Activated CD8-positive, alpha-beta memory T cell treated with anti-CD3 and anti-CD28 coated beads, Interleukin-2, amount 10 ng/mL, durations not matched to agents 7 days and 5 days (primary cell): ENCODE data around the gene STARD7. TPM values are rescaled to one million over a fixed set of nuclear protein-coding genes. Genes with fewer than 3 reads are reported as not detected.

Source experiments
- ATAC-seq: fragments of 150-1000 bp; cut with Tn5 transposase; one replicate; pipeline ENCODE4 v1.10.0; 2021; ENCODE audit warnings: moderate library complexity
- CTCF ChIA-PET: fragments of 350-600 bp; sonication (Branson Sonifier 250); formaldehyde crosslinking; loops from one replicate; lab custom pipeline; 2021; ENCODE audit warnings: antibody characterized with exemption; lab: Charles Lee
- DNase-seq: peaks from one replicate; pipeline ENCODE4 v3.0.0-alpha.2; 2020
- H3K27ac Mint-ChIP-seq: one replicate; pipeline ENCODE4 v1.8.0; 2021; ENCODE audit warnings: mild to moderate bottlenecking, mixed read lengths
- H3K27me3 Mint-ChIP-seq: one replicate; pipeline ENCODE4 v1.8.0; 2021; ENCODE audit warnings: mixed read lengths
- H3K36me3 Mint-ChIP-seq: one replicate; pipeline ENCODE4 v1.8.0; 2021; ENCODE audit warnings: mild to moderate bottlenecking, mixed read lengths
- H3K4me1 Mint-ChIP-seq: one replicate; pipeline ENCODE4 v1.8.0; 2021; ENCODE audit warnings: mixed read lengths
- H3K4me3 Mint-ChIP-seq: one replicate; pipeline ENCODE4 v1.8.0; 2021; ENCODE audit warnings: mild to moderate bottlenecking, moderate library complexity, mixed read lengths
- H3K9me3 Mint-ChIP-seq: one replicate; pipeline ENCODE4 v1.8.0; 2022; ENCODE audit warnings: low read depth, mixed read lengths
- total RNA-seq, 2 experiments: library from RNA; stranded (reverse); gene quantifications; one replicate each; pipeline ENCODE4 v1.2.3, GENCODE V29; 2021

The STARD7 gene
- total RNA-seq, 2 experiments from 2014 or later: 131 to 180 TPM

- ATAC-seq (no peak), DNase-seq (no peak)
- peaks cover 19% of the 10 kb centered on the region for H3K36me3 Mint-ChIP-seq
- CTCF ChIA-PET: interaction anchor here (0.8 to 6.2 kb wide), 7 partner anchors 16 to 62 kb away, joined by 3 to 27 read pairs (median 3); no protein-coding TSS in a partner anchor
- peak overlapping the region; percentile 35 for H3K4me3 Mint-ChIP-seq
- no peaks in the 10 kb centered on the region for H3K9me3 Mint-ChIP-seq
- H3K4me1 Mint-ChIP-seq: peaks cover 66% of the 10 kb centered on the region
- peak overlapping the region; percentile 60 for H3K27ac Mint-ChIP-seq
- no peaks in the 10 kb centered on the region for H3K27me3 Mint-ChIP-seq
Observed at GRCh38 chr2:96204836-96205624, 3.6 kb downstream of the STARD7 start.

DNA sequence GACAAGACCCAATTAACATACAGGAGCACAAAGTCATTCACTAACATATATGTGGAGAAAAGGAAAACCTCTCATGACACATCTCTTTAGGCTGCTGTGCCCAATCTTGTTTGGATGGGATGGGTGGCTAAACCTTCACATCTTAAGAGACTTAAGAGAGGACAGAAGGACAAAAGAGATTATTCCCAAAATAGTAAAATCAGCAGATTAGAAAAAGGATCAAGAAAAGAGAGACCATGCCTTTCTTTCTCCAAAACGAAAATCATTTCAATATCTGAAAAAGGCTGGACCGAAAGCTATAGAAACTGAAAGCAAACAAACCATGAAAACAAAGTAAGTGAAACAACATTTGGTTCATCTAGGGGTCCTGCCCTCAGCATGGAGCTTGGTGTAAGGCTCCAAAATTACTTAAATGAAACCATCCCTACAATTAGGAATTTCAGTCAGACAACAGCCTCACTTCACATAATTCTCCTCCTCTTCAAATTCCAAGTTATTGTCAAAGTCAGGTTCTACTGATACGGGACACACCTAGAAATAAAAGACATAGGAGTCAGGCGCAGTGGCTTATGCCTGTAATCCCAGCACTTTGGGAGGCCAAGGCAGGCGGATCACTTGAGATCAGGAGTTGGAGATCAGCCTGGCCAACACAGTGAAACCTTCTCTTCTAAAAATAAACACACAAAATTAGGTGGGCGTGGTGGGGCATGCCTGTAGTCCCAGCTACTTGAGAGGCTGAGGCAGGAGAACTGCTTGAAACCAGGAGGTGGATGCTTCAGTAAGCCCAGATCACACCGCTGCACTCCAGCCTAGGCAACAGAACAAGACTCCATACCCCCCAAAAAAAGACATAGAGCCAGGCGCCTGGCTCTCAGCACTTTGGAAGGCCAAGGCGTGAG is 5.2 kb downstream of the STARD7 start:
- ATAC-seq (peak; percentile 9), DNase-seq (no peak)
- Mint-ChIP-seq H3K4me3 (peak overlapping the region; percentile 83), H3K27me3 (no peaks in the 10 kb centered on the region), H3K9me3 (no peaks in the 10 kb centered on the region), H3K4me1 (peaks cover 75% of the 10 kb centered on the region), H3K36me3 (peaks cover 25% of the 10 kb centered on the region), H3K27ac (peak overlapping the region; percentile 91)
- CTCF ChIA-PET: interaction anchor here (0.9 to 6.2 kb wide), 11 partner anchors 28 to 211 kb away, joined by 3 to 27 read pairs (median 7); partner anchors contain the start of genes ADRA2B and ASTL

- DNase-seq (no peak), ATAC-seq (no peak)
- Mint-ChIP-seq H3K27me3 (no peaks in the 10 kb centered on the region), H3K36me3 (peaks cover 24% of the 10 kb centered on the region), H3K4me3 (peak overlapping the region; percentile 26), H3K9me3 (no peaks in the 10 kb centered on the region), H3K27ac (peak overlapping the region; percentile 72), H3K4me1 (peaks cover 75% of the 10 kb centered on the region)
- CTCF ChIA-PET: interaction anchor here (0.7 to 6.2 kb wide), 11 partner anchors 27 to 210 kb away, joined by 3 to 27 read pairs (median 8); partner anchors contain the start of genes ADRA2B and ASTL
Observed at GRCh38 chr2:96202152-96202854, 6.3 kb downstream of the STARD7 start.

- H3K4me1 Mint-ChIP-seq: peaks cover 69% of the 10 kb centered on the region
- DNase-seq: no peak
- no peak overlapping the region for H3K4me3 Mint-ChIP-seq
- ATAC-seq: no peak
- no peak overlapping the region for H3K27ac Mint-ChIP-seq
- no peaks in the 10 kb centered on the region for H3K27me3 Mint-ChIP-seq
- H3K36me3 Mint-ChIP-seq: peaks cover 20% of the 10 kb centered on the region
- CTCF ChIA-PET: interaction anchor here (0.9 to 6.2 kb wide), 8 partner anchors 12 to 209 kb away, joined by 3 to 27 read pairs (median 8); partner anchors contain the start of gene ADRA2B
- H3K9me3 Mint-ChIP-seq: no peaks in the 10 kb centered on the region
Observed at GRCh38 chr2:96201338-96201737, 7.3 kb downstream of the STARD7 start.

GRCh38 chr2:96198921-96199320 is 9.7 kb downstream of the STARD7 start:
- ATAC-seq (no peak), DNase-seq (no peak)
- Mint-ChIP-seq H3K27me3 (no peaks in the 10 kb centered on the region), H3K4me3 (no peak overlapping the region), H3K36me3 (peaks cover 30% of the 10 kb centered on the region), H3K4me1 (peaks cover 60% of the 10 kb centered on the region), H3K27ac (no peak overlapping the region), H3K9me3 (no peaks in the 10 kb centered on the region)
- CTCF ChIA-PET: interaction anchor here (1.1 to 1.5 kb wide), 2 partner anchors 11 to 14 kb away, joined by 4 read pairs; no protein-coding TSS in a partner anchor

- no peaks in the 10 kb centered on the region for H3K9me3 Mint-ChIP-seq
- no peak for DNase-seq
- peak overlapping the region; percentile 31 for H3K27ac Mint-ChIP-seq
- H3K36me3 Mint-ChIP-seq: peaks cover 38% of the 10 kb centered on the region
- CTCF ChIA-PET: interaction anchor here (1.1 kb wide), 1 partner anchor 23 kb away, joined by 3 read pairs; no protein-coding TSS in a partner anchor
- ATAC-seq: no peak
- H3K27me3 Mint-ChIP-seq: no peaks in the 10 kb centered on the region
- peaks cover 60% of the 10 kb centered on the region for H3K4me1 Mint-ChIP-seq
- H3K4me3 Mint-ChIP-seq: no peak overlapping the region
Observed at GRCh38 chr2:96197546-96198255, 10.9 kb downstream of the STARD7 start.

DNA sequence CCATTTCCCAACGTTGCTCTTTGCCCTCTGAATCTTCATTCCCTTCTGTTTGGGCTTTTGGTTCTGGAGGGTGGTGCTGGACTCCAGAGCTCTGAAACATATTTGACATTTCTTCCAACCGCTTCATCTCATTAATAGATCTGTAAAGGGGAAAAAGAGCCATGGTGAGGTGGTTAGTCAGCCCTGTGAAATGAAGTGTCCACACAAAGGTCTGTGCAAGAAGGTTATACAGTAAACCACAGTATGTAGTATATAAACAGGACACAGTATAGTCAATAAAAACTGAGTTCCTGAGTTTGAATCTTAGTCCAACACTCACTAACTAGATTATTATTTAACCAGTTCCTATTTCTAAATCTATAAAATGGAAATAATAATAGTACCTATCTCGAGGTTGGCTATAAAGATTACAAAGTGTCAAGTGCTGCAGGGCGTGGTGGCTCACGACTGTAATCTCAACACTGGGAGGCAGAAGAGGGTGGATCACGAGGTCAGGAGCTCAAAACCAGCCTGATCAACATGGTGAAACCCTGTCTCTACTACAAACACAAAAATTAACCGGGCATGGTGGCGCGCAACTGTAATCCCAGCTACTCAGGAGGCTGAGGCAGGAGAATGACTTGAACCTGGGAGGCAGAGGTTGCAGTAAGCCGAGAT is 13.1 kb downstream of the STARD7 start:
- Mint-ChIP-seq H3K9me3 (no peaks in the 10 kb centered on the region), H3K27ac (peak overlapping the region; percentile 54), H3K4me3 (no peak overlapping the region), H3K27me3 (no peaks in the 10 kb centered on the region), H3K4me1 (peaks cover 51% of the 10 kb centered on the region), H3K36me3 (peaks cover 50% of the 10 kb centered on the region)
- ATAC-seq (no peak), DNase-seq (no peak)
- CTCF ChIA-PET: interaction anchor here (1.2 kb wide), 1 partner anchor 13 kb away, joined by 4 read pairs; the partner anchor contains the start of gene STARD7

GRCh38 chr2:96191937-96192670 is 16.5 kb downstream of the STARD7 start:
- H3K4me1 Mint-ChIP-seq: peaks cover 32% of the 10 kb centered on the region
- H3K36me3 Mint-ChIP-seq: peaks cover 49% of the 10 kb centered on the region
- ATAC-seq: no peak
- H3K27me3 Mint-ChIP-seq: no peaks in the 10 kb centered on the region
- no peak for DNase-seq
- H3K9me3 Mint-ChIP-seq: no peaks in the 10 kb centered on the region
- H3K27ac Mint-ChIP-seq: peak overlapping the region; percentile 3
- CTCF ChIA-PET: interaction anchor here (1.2 to 7.2 kb wide), 2 partner anchors 17 to 53 kb away, joined by 3 to 33 read pairs; no protein-coding TSS in a partner anchor
- no peak overlapping the region for H3K4me3 Mint-ChIP-seq

DNA sequence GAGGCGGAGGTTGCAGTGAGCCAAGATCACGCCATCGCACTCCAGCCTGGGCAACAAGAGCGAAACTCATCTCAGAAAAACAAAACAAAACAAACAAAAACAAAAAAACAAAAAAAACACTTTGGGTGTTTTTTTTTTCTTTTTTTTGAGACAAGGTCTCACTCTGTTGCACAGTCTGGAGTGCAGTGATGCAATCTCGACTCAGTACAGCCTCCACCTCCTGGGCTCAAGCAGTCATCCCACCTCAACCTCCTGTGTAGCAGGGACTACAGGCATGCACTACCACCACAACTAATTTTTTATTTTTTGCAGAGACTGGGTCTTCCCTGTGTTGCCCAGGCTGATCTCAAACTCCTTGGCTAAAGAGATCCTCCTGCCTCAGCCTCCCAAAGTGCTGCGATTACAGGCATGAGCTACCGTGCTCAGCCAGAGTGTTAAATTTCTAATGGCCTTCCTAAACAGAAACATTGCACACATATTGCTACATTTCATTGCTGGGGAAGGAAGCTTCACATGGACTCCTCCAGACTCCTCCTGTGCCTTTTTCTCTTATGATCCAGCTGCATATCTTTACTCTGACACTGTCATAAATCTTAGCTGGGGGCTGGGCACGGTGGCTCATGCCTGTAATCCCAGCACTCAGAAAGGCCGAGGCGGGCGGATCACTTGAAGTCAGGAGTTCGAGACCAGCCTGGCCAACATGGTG is 19.7 kb downstream of the STARD7 start:
- DNase-seq (peak; percentile 26), ATAC-seq (no peak)
- CTCF ChIA-PET: interaction anchor here (0.5 to 7.2 kb wide), 7 partner anchors 12 to 219 kb away, joined by 3 to 33 read pairs (median 3); no protein-coding TSS in a partner anchor
- H3K4me1 Mint-ChIP-seq: peaks cover 19% of the 10 kb centered on the region
- H3K9me3 Mint-ChIP-seq: no peaks in the 10 kb centered on the region
- H3K36me3 Mint-ChIP-seq: peaks cover 65% of the 10 kb centered on the region
- no peak overlapping the region for H3K27ac Mint-ChIP-seq
- no peaks in the 10 kb centered on the region for H3K27me3 Mint-ChIP-seq
- no peak overlapping the region for H3K4me3 Mint-ChIP-seq

DNA sequence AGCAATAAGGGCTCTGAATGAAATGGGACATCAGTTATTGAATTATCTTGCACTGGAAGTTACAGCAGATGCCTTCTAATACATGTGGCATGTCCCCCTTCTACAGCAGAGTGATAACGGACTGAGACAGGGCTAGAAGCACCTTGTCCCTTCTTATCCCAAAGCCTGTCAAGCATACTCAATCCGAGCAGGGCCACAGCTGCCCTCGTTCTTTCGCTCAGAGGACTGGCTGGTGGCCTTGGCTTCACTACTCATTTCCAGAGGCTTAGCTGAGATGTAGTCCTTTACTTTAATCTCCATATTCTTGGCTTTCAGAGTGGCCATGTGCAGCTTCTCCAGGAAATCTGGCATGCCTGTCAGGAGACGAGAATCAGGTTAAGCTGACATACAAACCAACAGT is 22.1 kb downstream of the STARD7 start:
- no peaks in the 10 kb centered on the region for H3K27me3 Mint-ChIP-seq
- H3K4me3 Mint-ChIP-seq: no peak overlapping the region
- DNase-seq (peak; percentile 18), ATAC-seq (no peak)
- peaks cover under 1% of the 10 kb centered on the region for H3K4me1 Mint-ChIP-seq
- no peak overlapping the region for H3K27ac Mint-ChIP-seq
- peaks cover 47% of the 10 kb centered on the region for H3K36me3 Mint-ChIP-seq
- no peaks in the 10 kb centered on the region for H3K9me3 Mint-ChIP-seq
- CTCF ChIA-PET: interaction anchor here (1.6 to 7.2 kb wide), 2 partner anchors 12 to 13 kb away, joined by 4 to 33 read pairs; no protein-coding TSS in a partner anchor
